ENCODE data around the gene PRR33.

Gene PRR33

DNA sequence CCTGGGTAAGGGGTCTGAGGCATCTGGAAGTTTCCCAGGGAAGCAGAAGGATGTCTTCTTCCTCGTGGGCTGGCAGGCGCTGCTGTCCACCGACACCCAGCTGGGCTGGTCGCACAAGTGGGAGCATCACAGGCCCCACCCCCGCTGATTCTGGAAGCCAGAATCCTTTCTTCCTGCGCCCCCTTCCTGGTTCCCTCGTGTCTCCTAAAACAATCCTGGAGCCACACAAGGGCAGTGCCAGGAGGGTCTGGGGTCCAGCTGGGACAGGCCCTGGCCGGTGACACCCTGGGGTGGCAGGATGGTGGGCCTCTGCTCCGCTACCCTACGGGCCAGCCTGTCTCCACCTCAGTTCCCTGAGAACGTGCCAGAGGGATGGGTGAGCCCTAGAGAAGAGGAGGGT, 34.6 kb downstream of the PRR33 start:
- Histone ChIP-seq H2BK12ac (ENCODE audit: low read length in 2 of 2) (peak overlapping the region in 1 of 2 experiments; percentile 1), H2BK120ac (ENCODE audit: low read depth, low read length) (no peak overlapping the region), H3K18ac (ENCODE audit: low read depth in 1 of 2, low read length in 2 of 2) (no peak overlapping the region), H3K9ac (ENCODE audit: low read length) (no peak overlapping the region), H3K23ac (ENCODE audit: low read length in 2 of 2) (no peak overlapping the region), H4K8ac (ENCODE audit: low read length) (no peak overlapping the region), H3K9me3 (ENCODE audit: control insufficient read depth, low read length) (no peaks in the 10 kb centered on the region), H3K4ac (ENCODE audit: low read depth in 1 of 2, low read length in 2 of 2) (no peak overlapping the region), H3K4me1 (ENCODE audit: control insufficient read depth, insufficient read depth, low read depth, low read length) (peaks cover 12% of the 10 kb centered on the region), H4K91ac (ENCODE audit: low read length) (peak overlapping the region; percentile 52), H3K4me3 (ENCODE audit: insufficient read depth in 1 of 2, low read depth in 1 of 2, low read length in 2 of 2) (no peak overlapping the region), H2AK5ac (ENCODE audit: low read length, severe bottlenecking) (peak overlapping the region; percentile 29), H3K14ac (ENCODE audit: low read length in 2 of 2) (no peak overlapping the region), H3K36me3 (ENCODE audit: control insufficient read depth in 1 of 2, insufficient read depth in 2 of 2, low read depth in 1 of 2, low read length in 2 of 2) (no peaks in the 10 kb centered on the region), H2BK15ac (ENCODE audit: low read depth, poor library complexity, severe bottlenecking) (no peak overlapping the region), H3K27ac (ENCODE audit: low read length, poor library complexity, severe bottlenecking) (no peak overlapping the region), H3K4me2 (ENCODE audit: low read length, poor library complexity, severe bottlenecking) (no peak overlapping the region), H3K79me1 (replicated peaks; ENCODE audit: low read length, poor library complexity, severe bottlenecking) (no peaks in the 10 kb centered on the region), H3K27me3 (ENCODE audit: control insufficient read depth in 1 of 2, insufficient read depth in 1 of 2, low read length in 2 of 2) (peaks cover 0 to 17% of the 10 kb centered on the region in 2 experiments), H2BK5ac (ENCODE audit: low read depth, low read length, poor library complexity, severe bottlenecking) (no peak overlapping the region), H2AFZ (ENCODE audit: low read depth, low read length) (no peak overlapping the region)
- 82% methylated on average over 11 of the region's 11 CpGs for WGBS
- no peak for DNase-seq

DNA sequence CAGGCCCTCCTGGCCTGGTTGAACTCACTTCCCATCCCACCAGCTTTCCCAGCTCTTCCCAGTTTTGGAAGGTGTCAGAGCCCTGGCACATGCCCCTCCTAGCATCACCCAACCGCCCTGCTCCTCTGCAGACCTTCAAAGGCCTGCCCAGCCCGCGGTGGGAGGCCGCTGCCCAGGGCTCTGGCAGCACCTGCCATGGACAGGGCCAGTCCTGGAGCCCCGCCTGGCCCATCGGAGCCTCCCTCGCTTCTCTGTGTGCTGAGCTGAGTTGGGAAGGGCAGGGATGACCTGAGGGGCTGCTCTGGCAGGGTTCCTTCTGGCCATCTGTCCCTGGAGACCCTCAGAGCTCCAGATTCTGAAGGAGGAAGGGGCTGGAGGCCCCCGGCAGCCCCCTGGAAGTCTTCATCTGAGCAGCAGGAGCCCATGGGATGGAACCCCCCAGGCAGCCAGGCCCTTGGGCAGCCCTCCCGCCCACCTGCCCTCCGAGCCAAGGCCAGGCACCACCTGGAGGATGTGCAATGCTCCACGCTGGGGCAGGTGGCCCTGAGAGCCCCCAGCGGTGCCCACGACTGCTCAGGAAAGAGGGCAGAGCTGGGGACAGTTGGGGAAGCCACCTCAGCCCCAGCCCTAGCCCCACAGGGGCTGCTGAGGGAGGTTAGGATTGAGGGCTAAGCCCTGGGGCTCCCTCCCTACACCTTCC, 35.2 kb downstream of the PRR33 start:
- H3K23ac ChIP-seq (ENCODE audit: low read length in 2 of 2), result no peak overlapping the region
- 96% methylated on average over 13 of the region's 13 CpGs for WGBS
- no peak overlapping the region for H2AFZ ChIP-seq (ENCODE audit: low read depth, low read length)

DNA sequence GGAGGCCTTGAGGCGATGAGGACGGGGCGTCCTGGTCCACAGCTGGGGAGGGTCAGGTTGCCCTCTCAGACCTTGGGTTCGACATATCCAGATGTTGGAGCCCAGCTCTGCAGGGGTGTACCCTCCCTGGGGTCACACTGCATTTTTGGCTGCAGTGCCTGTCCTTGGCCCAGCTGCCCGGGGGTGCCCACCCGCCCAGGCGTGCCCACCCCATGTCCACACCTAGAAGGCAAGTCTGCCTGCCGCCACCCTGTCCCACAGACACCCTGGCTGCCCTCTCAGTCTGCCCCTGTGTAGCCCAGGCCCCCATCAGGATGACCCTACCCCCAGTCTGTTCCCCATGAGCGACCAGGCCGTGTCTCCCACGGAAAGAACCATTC, 35.8 kb downstream of the PRR33 start:
- H3K18ac ChIP-seq (ENCODE audit: low read depth in 1 of 2, low read length in 2 of 2), result no peak overlapping the region
- no peaks in the 10 kb centered on the region for H3K9me3 ChIP-seq (ENCODE audit: control insufficient read depth, low read length)
- H2AK5ac ChIP-seq (ENCODE audit: low read length, severe bottlenecking), result no peak overlapping the region
- no peaks in the 10 kb centered on the region for H3K79me1 ChIP-seq (replicated peaks; ENCODE audit: low read length, poor library complexity, severe bottlenecking)
- H3K4me1 ChIP-seq (ENCODE audit: control insufficient read depth, insufficient read depth, low read depth, low read length), result peaks cover 12% of the 10 kb centered on the region
- H2BK15ac ChIP-seq (ENCODE audit: low read depth, poor library complexity, severe bottlenecking), result no peak overlapping the region
- no peak overlapping the region for H4K8ac ChIP-seq (ENCODE audit: low read length)
- no peak overlapping the region for H3K4me2 ChIP-seq (ENCODE audit: low read length, poor library complexity, severe bottlenecking)
- no peak overlapping the region for H3K27ac ChIP-seq (ENCODE audit: low read length, poor library complexity, severe bottlenecking)
- no peak overlapping the region for H2BK5ac ChIP-seq (ENCODE audit: low read depth, low read length, poor library complexity, severe bottlenecking)
- 91% methylated on average over 11 of the region's 11 CpGs for WGBS
- no peak overlapping the region for H3K14ac ChIP-seq (ENCODE audit: low read length in 2 of 2)
- H3K23ac ChIP-seq (ENCODE audit: low read length in 2 of 2), result no peak overlapping the region
- peaks cover 0 to 17% of the 10 kb centered on the region in 2 experiments for H3K27me3 ChIP-seq (ENCODE audit: control insufficient read depth in 1 of 2, insufficient read depth in 1 of 2, low read length in 2 of 2)
- no peak overlapping the region for H3K9ac ChIP-seq (ENCODE audit: low read length)
- peak overlapping the region in 1 of 2 experiments; percentile 11 for H2BK12ac ChIP-seq (ENCODE audit: low read length in 2 of 2)
- peak overlapping the region in 1 of 2 experiments; percentile 22 for H3K4me3 ChIP-seq (ENCODE audit: insufficient read depth in 1 of 2, low read depth in 1 of 2, low read length in 2 of 2)
- no peak for DNase-seq
- no peak overlapping the region for H3K4ac ChIP-seq (ENCODE audit: low read depth in 1 of 2, low read length in 2 of 2)
- H4K91ac ChIP-seq (ENCODE audit: low read length), result no peak overlapping the region
- H2AFZ ChIP-seq (ENCODE audit: low read depth, low read length), result no peak overlapping the region
- no peaks in the 10 kb centered on the region for H3K36me3 ChIP-seq (ENCODE audit: control insufficient read depth in 1 of 2, insufficient read depth in 2 of 2, low read depth in 1 of 2, low read length in 2 of 2)
- no peak overlapping the region for H2BK120ac ChIP-seq (ENCODE audit: low read depth, low read length)

More for the DNA sequence above, 35.2 kb downstream of the PRR33 start:
- no peak overlapping the region for H3K9ac ChIP-seq (ENCODE audit: low read length)
- no peak overlapping the region for H2BK15ac ChIP-seq (ENCODE audit: low read depth, poor library complexity, severe bottlenecking)
- H3K9me3 ChIP-seq (ENCODE audit: control insufficient read depth, low read length), result no peaks in the 10 kb centered on the region
- H3K79me1 ChIP-seq (replicated peaks; ENCODE audit: low read length, poor library complexity, severe bottlenecking), result no peaks in the 10 kb centered on the region
- no peak overlapping the region for H3K27ac ChIP-seq (ENCODE audit: low read length, poor library complexity, severe bottlenecking)
- H3K4me1 ChIP-seq (ENCODE audit: control insufficient read depth, insufficient read depth, low read depth, low read length), result peaks cover 12% of the 10 kb centered on the region
- H2BK5ac ChIP-seq (ENCODE audit: low read depth, low read length, poor library complexity, severe bottlenecking), result no peak overlapping the region
- peaks cover 0 to 17% of the 10 kb centered on the region in 2 experiments for H3K27me3 ChIP-seq (ENCODE audit: control insufficient read depth in 1 of 2, insufficient read depth in 1 of 2, low read length in 2 of 2)
- H3K4me2 ChIP-seq (ENCODE audit: low read length, poor library complexity, severe bottlenecking), result no peak overlapping the region
- no peak overlapping the region for H3K4ac ChIP-seq (ENCODE audit: low read depth in 1 of 2, low read length in 2 of 2)
- H4K8ac ChIP-seq (ENCODE audit: low read length), result no peak overlapping the region
- H3K18ac ChIP-seq (ENCODE audit: low read depth in 1 of 2, low read length in 2 of 2), result no peak overlapping the region
- no peak overlapping the region for H2BK120ac ChIP-seq (ENCODE audit: low read depth, low read length)
- H3K14ac ChIP-seq (ENCODE audit: low read length in 2 of 2), result no peak overlapping the region
- no peaks in the 10 kb centered on the region for H3K36me3 ChIP-seq (ENCODE audit: control insufficient read depth in 1 of 2, insufficient read depth in 2 of 2, low read depth in 1 of 2, low read length in 2 of 2)
- no peak overlapping the region for H4K91ac ChIP-seq (ENCODE audit: low read length)
- H2BK12ac ChIP-seq (ENCODE audit: low read length in 2 of 2), result peak overlapping the region in 1 of 2 experiments; percentile 1
- H3K4me3 ChIP-seq (ENCODE audit: insufficient read depth in 1 of 2, low read depth in 1 of 2, low read length in 2 of 2), result no peak overlapping the region
- DNase-seq, result no peak
- H2AK5ac ChIP-seq (ENCODE audit: low read length, severe bottlenecking), result peak overlapping the region; percentile 27

DNA sequence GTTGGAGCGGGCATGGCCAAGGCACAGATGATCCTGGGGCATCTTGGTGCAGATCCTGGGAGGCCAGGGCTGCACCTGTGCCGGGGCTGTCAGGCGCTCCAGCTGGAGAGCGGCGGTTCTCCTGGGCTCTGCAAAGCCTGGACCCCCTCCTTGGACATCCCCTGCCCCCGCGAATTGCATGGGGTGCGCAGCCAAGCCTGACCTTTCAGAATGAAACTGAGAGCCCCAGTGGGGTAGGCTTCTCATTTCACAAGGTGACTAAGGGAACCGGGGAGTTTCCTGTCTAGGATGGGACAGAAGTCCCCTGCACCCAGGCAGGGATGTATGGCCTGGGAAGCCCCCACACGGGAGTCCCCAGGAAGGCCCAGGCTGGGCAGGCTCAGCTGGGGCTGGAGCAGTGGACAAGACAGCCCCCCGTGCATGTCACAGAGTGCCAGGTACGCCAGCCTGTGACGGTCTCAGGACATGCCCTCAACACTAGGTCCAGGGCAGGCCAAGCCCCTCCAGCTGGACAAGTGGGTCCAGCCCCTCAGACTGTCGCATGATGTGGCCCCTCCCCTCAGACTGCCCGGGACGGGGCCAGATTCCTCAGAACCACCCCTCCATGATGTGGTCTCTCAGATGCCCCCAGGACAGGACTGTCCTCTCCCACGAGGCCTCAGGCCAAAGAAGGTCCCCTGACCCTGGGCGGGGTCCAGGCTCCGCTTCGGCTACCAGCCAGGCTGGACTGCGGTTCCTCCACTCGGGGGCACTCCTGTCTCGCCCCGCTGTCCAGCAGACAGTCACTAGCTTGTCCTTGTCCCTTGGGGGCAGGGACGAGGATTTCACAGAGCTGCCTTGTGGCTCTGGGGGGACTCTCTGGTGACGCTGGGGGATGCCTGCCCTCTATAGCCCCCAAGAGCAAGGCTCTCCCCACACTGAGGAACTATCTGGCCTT, 36.5 kb downstream of the PRR33 start:
- H2AK5ac ChIP-seq (ENCODE audit: low read length, severe bottlenecking), result no peak overlapping the region
- no peak overlapping the region for H4K8ac ChIP-seq (ENCODE audit: low read length)
- no peak overlapping the region for H3K23ac ChIP-seq (ENCODE audit: low read length in 2 of 2)
- H2BK15ac ChIP-seq (ENCODE audit: low read depth, poor library complexity, severe bottlenecking), result no peak overlapping the region
- H3K4me3 ChIP-seq (ENCODE audit: insufficient read depth in 1 of 2, low read depth in 1 of 2, low read length in 2 of 2), result peak overlapping the region in 1 of 2 experiments; percentile 22
- peaks cover 0 to 17% of the 10 kb centered on the region in 2 experiments for H3K27me3 ChIP-seq (ENCODE audit: control insufficient read depth in 1 of 2, insufficient read depth in 1 of 2, low read length in 2 of 2)
- H3K14ac ChIP-seq (ENCODE audit: low read length in 2 of 2), result no peak overlapping the region
- H3K4me2 ChIP-seq (ENCODE audit: low read length, poor library complexity, severe bottlenecking), result no peak overlapping the region
- no peak overlapping the region for H2AFZ ChIP-seq (ENCODE audit: low read depth, low read length)
- no peak for DNase-seq
- H3K9me3 ChIP-seq (ENCODE audit: control insufficient read depth, low read length), result no peaks in the 10 kb centered on the region
- H4K91ac ChIP-seq (ENCODE audit: low read length), result no peak overlapping the region
- H3K4ac ChIP-seq (ENCODE audit: low read depth in 1 of 2, low read length in 2 of 2), result no peak overlapping the region
- H3K36me3 ChIP-seq (ENCODE audit: control insufficient read depth in 1 of 2, insufficient read depth in 2 of 2, low read depth in 1 of 2, low read length in 2 of 2), result no peaks in the 10 kb centered on the region
- no peak overlapping the region for H3K27ac ChIP-seq (ENCODE audit: low read length, poor library complexity, severe bottlenecking)
- H3K79me1 ChIP-seq (replicated peaks; ENCODE audit: low read length, poor library complexity, severe bottlenecking), result no peaks in the 10 kb centered on the region
- no peak overlapping the region for H3K18ac ChIP-seq (ENCODE audit: low read depth in 1 of 2, low read length in 2 of 2)
- 86% methylated on average over 26 of the region's 26 CpGs for WGBS
- H2BK12ac ChIP-seq (ENCODE audit: low read length in 2 of 2), result peak overlapping the region; percentile 10 to 11
- peaks cover 16% of the 10 kb centered on the region for H3K4me1 ChIP-seq (ENCODE audit: control insufficient read depth, insufficient read depth, low read depth, low read length)
- no peak overlapping the region for H2BK120ac ChIP-seq (ENCODE audit: low read depth, low read length)
- H2BK5ac ChIP-seq (ENCODE audit: low read depth, low read length, poor library complexity, severe bottlenecking), result no peak overlapping the region
- H3K9ac ChIP-seq (ENCODE audit: low read length), result no peak overlapping the region

Measured in mesenchymal stem cell (in vitro differentiated cells and primary cell).